Urothelium cell line (cell line): ENCODE results near the gene TLCD5.

Experiments
- DNase-seq: peaks from one replicate; pipeline ENCODE4 v3.0.0; 2011; ENCODE audit warnings: low spot score, mixed read lengths
- FAIRE-seq: peaks from 2 replicates; lab custom pipeline; 2011; peaks lifted over from hg19 to GRCh38; lab: Jason Lieb, UNC

The TLCD5 gene

GRCh38 chr11:120324932-120325810 is at the start of gene TLCD5:
Gene TLCD5, plus strand, starts transcription at chr11:120325299. Its CDS starts 2,143 bp downstream, at chr11:120327442.
- FAIRE-seq (no peak), DNase-seq (peak; percentile 80)

- DNase-seq (no peak), FAIRE-seq (no peak)
Measured at GRCh38 chr11:120279502-120279901, 45.6 kb upstream of the TLCD5 start.

- DNase-seq (no peak), FAIRE-seq (no peak)
Measured at GRCh38 chr11:120280600-120281051, 44.5 kb upstream of the TLCD5 start.

GRCh38 chr11:120281143-120281795 is 43.8 kb upstream of the TLCD5 start:
- FAIRE-seq (no peak), DNase-seq (no peak)

- DNase-seq: no peak
- no peak for FAIRE-seq
Measured at GRCh38 chr11:120283124-120283523, 42.0 kb upstream of the TLCD5 start.

- no peak for FAIRE-seq
- no peak for DNase-seq
Measured at GRCh38 chr11:120284272-120284671, 40.8 kb upstream of the TLCD5 start.

GRCh38 chr11:120285256-120285655 is 39.8 kb upstream of the TLCD5 start:
- FAIRE-seq: no peak

GRCh38 chr11:120288021-120288420 is 37.1 kb upstream of the TLCD5 start:
- FAIRE-seq (no peak), DNase-seq (no peak)

More at GRCh38 chr11:120285256-120285655, 39.8 kb upstream of the TLCD5 start:
- no peak for DNase-seq

GRCh38 chr11:120289426-120289825 is 35.7 kb upstream of the TLCD5 start:
- FAIRE-seq: no peak
- no peak for DNase-seq

GRCh38 chr11:120290956-120291355 is 34.1 kb upstream of the TLCD5 start:
- DNase-seq (no peak), FAIRE-seq (no peak)

GRCh38 chr11:120293038-120293800 is 31.9 kb upstream of the TLCD5 start:
- FAIRE-seq: no peak

GRCh38 chr11:120294096-120294495 is 31.0 kb upstream of the TLCD5 start:
- FAIRE-seq (no peak), DNase-seq (no peak)

More at GRCh38 chr11:120293038-120293800, 31.9 kb upstream of the TLCD5 start:
- no peak for DNase-seq

- FAIRE-seq: no peak
Measured at GRCh38 chr11:120295099-120295498, 30.0 kb upstream of the TLCD5 start.

GRCh38 chr11:120296554-120296953 is 28.5 kb upstream of the TLCD5 start:
- DNase-seq (no peak), FAIRE-seq (no peak)

More at GRCh38 chr11:120295099-120295498, 30.0 kb upstream of the TLCD5 start:
- DNase-seq: no peak

- DNase-seq: no peak
- no peak for FAIRE-seq
Measured at GRCh38 chr11:120298461-120298860, 26.6 kb upstream of the TLCD5 start.

GRCh38 chr11:120302001-120302805 is 22.9 kb upstream of the TLCD5 start:
- FAIRE-seq (no peak), DNase-seq (no peak)

GRCh38 chr11:120303004-120303637 is 22.0 kb upstream of the TLCD5 start:
- peak; percentile 44 for DNase-seq
- FAIRE-seq: no peak

- DNase-seq: no peak
- no peak for FAIRE-seq
Measured at GRCh38 chr11:120304526-120304925, 20.6 kb upstream of the TLCD5 start.

- DNase-seq (no peak), FAIRE-seq (no peak)
Measured at GRCh38 chr11:120305286-120305685, 19.8 kb upstream of the TLCD5 start.
